IMR-90 (cell line): ENCODE measurements around the gene NAB2. TPM values are rescaled to one million over a fixed set of nuclear protein-coding genes. Genes with fewer than 3 reads are reported as not detected.

Experiments
- ATAC-seq: fragments of 200-7000 bp; cut with Tn5 transposase; 2 replicates; pipeline ENCODE4 v1.9.1; 2020; ENCODE audit warnings: low read depth, mild to moderate bottlenecking, moderate library complexity
- BruUV-seq: library from RNA; stranded (reverse); fragments of 400-500 nt; replicated peaks from 2 replicates; lab custom pipeline; 2021; lab: Mats Ljungman, UMichigan
- CTCF ChIA-PET: fragments of 300-600 bp; formaldehyde crosslinking; extraction: SDS; loops from one replicate; lab custom pipeline; 2021; ENCODE audit warnings: antibody characterized with exemption; lab: Yijun Ruan, JAX
- POLR2A ChIA-PET: fragments of 300-600 bp; sonication (Branson Sonifier 250); formaldehyde crosslinking; loops from one replicate; lab custom pipeline; 2022; ENCODE audit warnings: antibody characterized with exemption; ENCODE audit not compliant: unreplicated experiment; lab: Charles Lee
- DNase-seq: peaks from one replicate; pipeline ENCODE4 v3.0.0; 2013
- H2AFZ ChIP-seq: replicated peaks from 2 replicates; pipeline ENCODE3; 2013; ENCODE audit warnings: low read length, mild to moderate bottlenecking; ENCODE audit not compliant: poor library complexity
- H2AK5ac ChIP-seq: 2 replicates; pipeline ENCODE4 v1.6.1; 2013; ENCODE audit warnings: low read depth, low read length, inconsistent platforms
- H2AK9ac ChIP-seq: replicated peaks from 2 replicates; pipeline ENCODE3; 2013; ENCODE audit warnings: mild to moderate bottlenecking, low read depth, low read length, moderate library complexity; ENCODE audit not compliant: poor library complexity
- H2BK120ac ChIP-seq: 2 replicates; pipeline ENCODE4 v1.6.1; 2013; ENCODE audit warnings: low read depth, low read length, inconsistent platforms
- H2BK15ac ChIP-seq: 3 replicates; pipeline ENCODE4 v1.6.1; 2013; ENCODE audit warnings: low read depth, low read length, inconsistent platforms
- H2BK20ac ChIP-seq: 2 replicates; pipeline ENCODE4 v1.6.1; 2013; ENCODE audit warnings: low read depth, mild to moderate bottlenecking, inconsistent platforms, low read length, moderate library complexity
- H2BK5ac ChIP-seq: 2 replicates; pipeline ENCODE4 v1.6.1; 2013; ENCODE audit warnings: mild to moderate bottlenecking, low read depth, low read length, inconsistent platforms; ENCODE audit not compliant: poor library complexity, severe bottlenecking
- H3K14ac ChIP-seq: replicated peaks from 2 replicates; pipeline ENCODE4 v1.6.1; 2013; ENCODE audit warnings: low read depth, low read length, inconsistent platforms
- H3K18ac ChIP-seq: 2 replicates; pipeline ENCODE4 v1.6.1; 2013; ENCODE audit warnings: low read depth, low read length, control low read depth
- H3K23ac ChIP-seq: 2 replicates; pipeline ENCODE4 v1.6.1; 2013; ENCODE audit warnings: low read depth, low read length, inconsistent platforms
- H3K27ac ChIP-seq: 2 replicates; pipeline ENCODE4 v1.5.1; 2013; ENCODE audit warnings: mild to moderate bottlenecking, control low read depth, low read length; ENCODE audit not compliant: insufficient read depth
- H3K27me3 ChIP-seq: 2 replicates; pipeline ENCODE4 v1.6.1; 2013; ENCODE audit warnings: low read length; ENCODE audit not compliant: control insufficient read depth, insufficient read depth
- H3K36me3 ChIP-seq: 2 replicates; pipeline ENCODE4 v1.6.1; 2013; ENCODE audit warnings: low read length, mixed read lengths; ENCODE audit not compliant: control insufficient read depth, insufficient read depth
- H3K4ac ChIP-seq: 2 replicates; pipeline ENCODE4 v1.6.1; 2013; ENCODE audit warnings: low read depth, low read length, inconsistent platforms
- H3K4me1 ChIP-seq: 2 replicates; pipeline ENCODE4 v1.6.1; 2013; ENCODE audit warnings: low read length, mixed read lengths; ENCODE audit not compliant: control insufficient read depth, insufficient read depth
- H3K4me2 ChIP-seq: 2 replicates; pipeline ENCODE4 v1.6.1; 2013; ENCODE audit warnings: low read depth, mild to moderate bottlenecking, control low read depth, low read length, moderate library complexity
- H3K4me3 ChIP-seq: 2 replicates; pipeline ENCODE4 v1.5.1; 2013; ENCODE audit warnings: low read depth, mild to moderate bottlenecking, control low read depth, low read length, moderate library complexity; ENCODE audit not compliant: insufficient read depth
- H3K56ac ChIP-seq: 2 replicates; pipeline ENCODE4 v1.6.1; 2013; ENCODE audit warnings: low read length, inconsistent platforms; ENCODE audit not compliant: insufficient read depth; ENCODE audit errors: extremely low read depth
- H3K79me1 ChIP-seq, 2 experiments: 2 replicates each; pipeline ENCODE4 v1.6.1; 2013; ENCODE audit warnings: low read length in 2 of 2, inconsistent platforms in 1 of 2, low read depth in 1 of 2
- H3K9ac ChIP-seq: 2 replicates; pipeline ENCODE4 v1.6.1; 2013; ENCODE audit warnings: low read depth, low read length, control low read depth
- H3K9me1 ChIP-seq: 2 replicates; pipeline ENCODE4 v1.6.1; 2013; ENCODE audit warnings: low read length, inconsistent platforms; ENCODE audit not compliant: insufficient read depth
- H3K9me3 ChIP-seq: 2 replicates; pipeline ENCODE4 v1.6.1; 2013; ENCODE audit warnings: low read length; ENCODE audit not compliant: control insufficient read depth, insufficient read depth
- H4K20me1 ChIP-seq: 2 replicates; pipeline ENCODE4 v1.6.1; 2013; ENCODE audit warnings: low read length, inconsistent platforms; ENCODE audit not compliant: insufficient read depth
- H4K5ac ChIP-seq: 2 replicates; pipeline ENCODE4 v1.6.1; 2013; ENCODE audit warnings: mild to moderate bottlenecking, low read depth, low read length, control low read depth
- H4K8ac ChIP-seq, 2 experiments: 2 replicates each; pipeline ENCODE4 v1.6.1; 2013; ENCODE audit warnings: low read depth in 2 of 2, low read length in 2 of 2, control low read depth in 1 of 2, inconsistent platforms in 1 of 2
- H4K91ac ChIP-seq: 2 replicates; pipeline ENCODE4 v1.6.1; 2013; ENCODE audit warnings: low read depth, low read length, inconsistent platforms; ENCODE audit not compliant: insufficient read depth
- FOS ChIP-seq: fragments of 150-350 bp; IDR thresholded peaks from 2 replicates; pipeline ENCODE4 v1.6.1; 2016; ENCODE audit warnings: low read depth, low read length
- WGBS, 2 experiments: methylation state at CpG; one replicate each; pipeline versions ENCODE4 v1.1.5 to v1.1.7; 2013; ENCODE audit warnings: missing lambda C conversion rate in 2 of 2; ENCODE audit not compliant: insufficient read length in 1 of 2; ENCODE audit errors: extremely low coverage in 2 of 2; 5-methylcytosine and 5-hydroxymethylcytosine counted together
- dilution Hi-C: fragments of 300-500 bp; cut with HindIII; formaldehyde crosslinking; loops from one replicate; pipeline ENCODE4 v1.14.3; 2018; ENCODE audit warnings: low sequenced_read_pairs; ENCODE audit not compliant: unreplicated experiment
- in situ Hi-C: fragments of 300-500 bp; cut with MboI; formaldehyde crosslinking; loops from 3 replicates; pipeline ENCODE4 v1.14.3; 2019; ENCODE audit warnings: low sequenced_read_pairs, inconsistent platforms, mixed read lengths
- intact Hi-C: fragments of 100-400 bp; cut with micrococcal nuclease; formaldehyde crosslinking; loops from 2 replicates; pipeline ENCODE4 v1.10.0; 2022
- polyA plus RNA-seq, 3 experiments: library from polyadenylated mRNA; depleted of rRNA; stranded (reverse); fragments of >200 nt; gene quantifications; 2 replicates each; pipeline ENCODE4 v1.2.3, GENCODE V29; 2012; ENCODE audit warnings: low replicate concordance in 1 of 3
- total RNA-seq: library from RNA; depleted of rRNA; stranded (reverse); fragments of >200 nt; gene quantifications from 2 replicates; pipeline ENCODE4 v1.2.3, GENCODE V29; 2012

NAB2 gene
- total and polyA plus RNA-seq, 2 of the 4 experiments (the other 2 are of a cell fraction), result 65.1 to 68.8 TPM

DNA sequence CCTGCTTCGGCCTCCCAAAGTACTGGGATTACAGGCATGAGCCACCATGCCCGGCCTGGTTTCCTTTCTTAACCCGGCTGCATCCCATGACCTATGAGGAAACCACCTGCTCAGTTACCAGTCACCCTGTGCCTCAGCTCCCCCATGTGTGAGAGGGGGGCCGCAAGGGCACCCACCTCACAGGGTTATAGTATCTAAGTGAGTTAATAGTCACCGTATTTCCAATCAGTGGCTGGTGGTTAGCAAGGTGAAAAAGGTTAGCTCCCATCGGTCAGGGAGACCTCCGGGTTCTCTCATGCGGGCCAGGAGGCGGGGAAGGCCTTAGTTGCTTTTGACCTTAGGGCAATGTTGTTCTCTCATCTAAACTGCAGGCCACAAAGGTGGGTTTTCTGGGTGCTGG lies 46.0 kb downstream of the NAB2 start:
- Histone ChIP-seq H3K18ac (no peak overlapping the region; the same call in 1 of the 2 replicates), H3K14ac (0 out of 2 replicates have a peak overlapping the region, but pooled peaks have one; percentile 7), H3K9me3 (no peaks in the 10 kb centered on the region), H2BK20ac (peak overlapping the region; percentile 1; the same call in 1 of the 2 replicates), H4K8ac (peak overlapping the region in 1 of 2 experiments; percentile 77; a peak in 1 of 4 replicates), H3K27me3 (no peaks in the 10 kb centered on the region), H3K23ac (peak overlapping the region; percentile 36; the same call in 1 of the 2 replicates), H2BK5ac (peak overlapping the region; percentile 39), H4K91ac (peak overlapping the region; percentile 84), H2AK9ac (peak overlapping the region; percentile 73), H3K4ac (peak overlapping the region; percentile 77), H2AFZ (peak overlapping the region; percentile 0), H3K4me3 (no peak overlapping the region), H3K36me3 (peaks cover 41% of the 10 kb centered on the region), H3K9me1 (peaks cover 42% of the 10 kb centered on the region), H4K5ac (no peak overlapping the region; the same call in 1 of the 2 replicates), H3K79me1 (peaks cover 47 to 93% of the 10 kb centered on the region in 2 experiments), H3K9ac (peak overlapping the region; percentile 49; the same call in 1 of the 2 replicates), H2AK5ac (peak overlapping the region; percentile 1), H3K4me2 (peak overlapping the region; percentile 43), H2BK15ac (no peak overlapping the region), H4K20me1 (peaks cover 95% of the 10 kb centered on the region), H2BK120ac (peak overlapping the region; percentile 30), H3K4me1 (peaks cover 67% of the 10 kb centered on the region), H3K27ac (peak overlapping the region; percentile 77), H3K56ac (peak overlapping the region; percentile 26; the same call in 1 of the 2 replicates)
- no peak for DNase-seq
- no peak for TF ChIP-seq FOS
- in situ Hi-C loops (no loop called here), intact Hi-C loops (no loop called here), dilution Hi-C loops (no loop called here)
- ChIA-PET POLR2A (interaction anchor here (0.9 kb wide), 1 partner anchor 24 kb away, joined by 5 read pairs; the partner anchor contains the start of gene STAT6), CTCF (no interaction called here)
- ATAC-seq, result no peak
- BruUV-seq, result no TSS peak
- 85% methylated on average over 4 of the region's 9 CpGs; no CpG with 5 or more reads in 1 of the 2 experiments for whole genome bisulfite sequencing, 2 experiments
